Measurements from ENCODE around the gene TOMM40L. TPM values are rescaled to one million over a fixed set of nuclear protein-coding genes. Genes with fewer than 3 reads are reported as not detected.

TOMM40L gene
- total RNA-seq, 1 experiment from 2014 or later, result 9.2 TPM

GRCh38 chr1:161261261-161262235, 35.7 kb downstream of the TOMM40L start:
- no TSS peak for BruUV-seq (replicated peaks)
- H3K9me3 ChIP-seq (ENCODE audit: control insufficient read depth, insufficient read depth, low read depth, low read length), result no peaks in the 10 kb centered on the region; the same call in 1 of the 2 replicates
- no peak overlapping the region for H3K4me3 ChIP-seq (ENCODE audit: low read depth in 2 of 2, low read length in 2 of 2)
- DNase-seq (ENCODE audit: low read depth, low spot score) (no peak), ATAC-seq (0 out of 2 replicates have a peak, but pooled peaks have one; percentile 12)
- no peaks in the 10 kb centered on the region for H3K36me3 ChIP-seq (ENCODE audit: control insufficient read depth, insufficient read depth, low read length)
- in situ Hi-C loops (cut with HindIII; ENCODE audit: low pct_unique_long_range_greater_than_20kb, low sequenced_read_pairs) (no loop called here), intact Hi-C loops (cut with micrococcal nuclease; ENCODE audit: unreplicated experiment) (no loop called here)
- CTCF ChIA-PET, result no interaction called here
- H3K4me1 ChIP-seq (ENCODE audit: control insufficient read depth, insufficient read depth, low read length), result no peaks in the 10 kb centered on the region; the same call in 1 of the 2 replicates
- peaks cover 22% of the 10 kb centered on the region for H3K27me3 ChIP-seq (ENCODE audit: control insufficient read depth, insufficient read depth, low read length)
- POLR2A ChIA-PET, result interaction anchor here (0.7 kb wide), 1 partner anchor 111 kb away, joined by 3 read pairs; no protein-coding TSS in a partner anchor
- TF ChIP-seq REST (IDR thresholded peaks at IDR 0.05; ENCODE audit: insufficient read depth in 1 of 2, low read depth in 2 of 2, low read length in 1 of 2), result peak in 1 of 2 experiments; percentile 47; a peak in 1 of 4 replicates
- TF ChIP-seq POLR2AphosphoS5 (IDR thresholded peaks at IDR 0.05; ENCODE audit: low read depth, low read length), result no peak
- H3K27ac ChIP-seq (ENCODE audit: low read length), result no peak overlapping the region

- Histone ChIP-seq H3K4me1 (ENCODE audit: control insufficient read depth, insufficient read depth, low read length) (no peaks in the 10 kb centered on the region; the same call in 1 of the 2 replicates), H3K27me3 (ENCODE audit: control insufficient read depth, insufficient read depth, low read length) (peaks cover 12% of the 10 kb centered on the region; the same call in 1 of the 2 replicates), H3K36me3 (ENCODE audit: control insufficient read depth, insufficient read depth, low read length) (no peaks in the 10 kb centered on the region), H3K27ac (ENCODE audit: low read length) (no peak overlapping the region), H3K4me3 (ENCODE audit: low read depth in 2 of 2, low read length in 2 of 2) (no peak overlapping the region), H3K9me3 (ENCODE audit: control insufficient read depth, insufficient read depth, low read depth, low read length) (no peaks in the 10 kb centered on the region)
- in situ Hi-C loops (cut with HindIII; ENCODE audit: low pct_unique_long_range_greater_than_20kb, low sequenced_read_pairs) (no loop called here), intact Hi-C loops (cut with micrococcal nuclease; ENCODE audit: unreplicated experiment) (no loop called here)
- ATAC-seq, result no peak
- ChIA-PET POLR2A (interaction anchor here (1.0 kb wide), 1 partner anchor 63 kb away, joined by 3 read pairs; the partner anchor contains the start of gene NDUFS2), CTCF (no interaction called here)
- no TSS peak for BruUV-seq (replicated peaks)
- no peak for DNase-seq (ENCODE audit: low read depth, low spot score)
- TF ChIP-seq CTCF (IDR thresholded peaks at IDR 0.05) (no peak), TCF7L2 (IDR thresholded peaks at IDR 0.05; ENCODE audit: low read depth, low read length) (no peak), SIN3A (IDR thresholded peaks at IDR 0.05; ENCODE audit: borderline replicate concordance, insufficient read depth, low read depth, low read length) (no peak), REST (IDR thresholded peaks at IDR 0.05; ENCODE audit: insufficient read depth in 1 of 2, low read depth in 2 of 2, low read length in 1 of 2) (no peak), POLR2AphosphoS5 (IDR thresholded peaks at IDR 0.05; ENCODE audit: low read depth, low read length) (no peak)
Observed at GRCh38 chr1:161265305-161265704, 39.4 kb downstream of the TOMM40L start.

Data from Panc1 (cell line).